K562 (cell line): ENCODE data around the gene SLC38A10. TPM values are rescaled to one million over a fixed set of nuclear protein-coding genes. Genes with fewer than 3 reads are reported as not detected.

Experiments
- BDP1 ChIP-seq: IDR thresholded peaks from 3 replicates; pipeline ENCODE4 v1.6.1; 2011; ENCODE audit not compliant: insufficient read length, insufficient read depth
- BRF2 ChIP-seq: IDR thresholded peaks from 3 replicates; pipeline ENCODE4 v1.6.1; 2011; ENCODE audit warnings: borderline replicate concordance, mild to moderate bottlenecking; ENCODE audit not compliant: insufficient read length, insufficient read depth
- CHD1 ChIP-seq: fragments of 200-600 bp; sonication (generic); IDR thresholded peaks from one replicate; pipeline ENCODE4 v1.6.1; 2012; ENCODE audit warnings: mild to moderate bottlenecking, moderate library complexity, low read length, inconsistent platforms
- EGR1 ChIP-seq: fragments of 450-650 bp; conservative IDR thresholded peaks from 2 replicates; pipeline ENCODE4 v1.6.1; 2017; ENCODE audit warnings: mild to moderate bottlenecking
- EHMT2 ChIP-seq: fragments of 450-650 bp; IDR thresholded peaks from 2 replicates; pipeline ENCODE4 v1.6.1; 2018; ENCODE audit warnings: antibody characterized with exemption
- ETS2 ChIP-seq: IDR thresholded peaks from 2 replicates; pipeline ENCODE4 v1.6.1; 2016; ENCODE audit warnings: borderline replicate concordance, missing genetic modification characterization, mild to moderate bottlenecking, moderate library complexity, missing compliant biosample characterization; ENCODE audit not compliant: poor library complexity, severe bottlenecking
- ETV1 ChIP-seq: fragments of 450-650 bp; conservative IDR thresholded peaks from 2 replicates; pipeline ENCODE4 v1.6.1; 2016; ENCODE audit warnings: missing genetic modification characterization, control low read depth, low read depth, missing compliant biosample characterization
- GTF2F1 ChIP-seq: IDR thresholded peaks from 2 replicates; pipeline ENCODE4 v1.6.1; 2011; ENCODE audit warnings: low read depth, low read length, improper control_type of control experiment
- JUN ChIP-seq, 2 experiments: sonication (generic) in 1 of 2; formaldehyde crosslinking in 1 of 2; IDR thresholded peaks; 2 replicates each; pipeline versions ENCODE4 v1.6.1 to v1.8.0; 2012 to 2022; ENCODE audit warnings: borderline replicate concordance in 2 of 2, mild to moderate bottlenecking in 2 of 2, improper control_type of control experiment in 1 of 2, low read depth in 1 of 2, low read length in 1 of 2, missing genetic modification reagents in 1 of 2
- KAT8 ChIP-seq: fragments of 450-650 bp; IDR thresholded peaks from 2 replicates; pipeline ENCODE4 v1.6.1; 2016; ENCODE audit warnings: low read depth, mild to moderate bottlenecking
- KLF10 ChIP-seq: fragments of 250-450 bp; sonication (Bioruptor Pico); IDR thresholded peaks from 2 replicates; pipeline ENCODE4 v1.6.1; 2021; ENCODE audit warnings: matching md5 sums
- LARP7 ChIP-seq: fragments of 450-650 bp; IDR thresholded peaks from 2 replicates; pipeline ENCODE4 v1.6.1; 2016
- LEF1 ChIP-seq: fragments of 450-650 bp; IDR thresholded peaks from 2 replicates; pipeline ENCODE4 v1.6.1; 2016; ENCODE audit warnings: mild to moderate bottlenecking
- MAX ChIP-seq: sonication (generic); formaldehyde crosslinking; IDR thresholded peaks from 2 replicates; pipeline ENCODE4 v1.9.0; 2022; ENCODE audit warnings: mild to moderate bottlenecking, missing genetic modification reagents
- NFE2 ChIP-seq: IDR thresholded peaks from 2 replicates; pipeline ENCODE4 v1.6.1; 2014; ENCODE audit warnings: antibody characterized with exemption, low read depth
- PBX2 ChIP-seq, 2 experiments: IDR thresholded peaks in 1 of 2; conservative IDR thresholded peaks in 1 of 2; 2 replicates each; pipeline ENCODE4 v1.6.1; 2016; ENCODE audit warnings: low read depth in 2 of 2, mild to moderate bottlenecking in 1 of 2, missing compliant biosample characterization in 1 of 2, missing genetic modification characterization in 1 of 2, moderate library complexity in 1 of 2
- PCBP2 ChIP-seq: fragments of 200-400 bp; formaldehyde crosslinking; IDR thresholded peaks from 2 replicates; pipeline ENCODE4 v1.6.1; 2018; ENCODE audit warnings: low read length, low read depth, mild to moderate bottlenecking, moderate library complexity; ENCODE audit not compliant: poor library complexity, severe bottlenecking
- PKNOX1 ChIP-seq: fragments of 450-650 bp; IDR thresholded peaks from 2 replicates; pipeline ENCODE4 v1.6.1; 2016
- POLR2H ChIP-seq: IDR thresholded peaks from 2 replicates; pipeline ENCODE4 v1.6.1; 2016; ENCODE audit warnings: missing genetic modification characterization, low read depth, mild to moderate bottlenecking, control low read depth, missing compliant biosample characterization, moderate library complexity
- RBM15 ChIP-seq: fragments of 200-400 bp; formaldehyde crosslinking; IDR thresholded peaks from 2 replicates; pipeline ENCODE4 v1.6.1; 2018; ENCODE audit warnings: mild to moderate bottlenecking, low read length, moderate library complexity; ENCODE audit not compliant: insufficient read depth
- RBM25 ChIP-seq: fragments of 200-400 bp; formaldehyde crosslinking; IDR thresholded peaks from 2 replicates; pipeline ENCODE4 v1.6.1; 2018; ENCODE audit warnings: low read length, low read depth, moderate library complexity; ENCODE audit not compliant: severe bottlenecking
- ZNF589 ChIP-seq: fragments of 200-800 bp; sonication (Bioruptor generic); IDR thresholded peaks from 2 replicates; pipeline ENCODE4 v1.6.1; 2016; ENCODE audit warnings: low read depth, missing genetic modification characterization, missing compliant biosample characterization
- ZNF778 ChIP-seq: fragments of 450-650 bp; formaldehyde crosslinking; IDR thresholded peaks from 2 replicates; pipeline ENCODE4 v1.4.0; 2020; ENCODE audit warnings: mild to moderate bottlenecking, moderate library complexity
- polyA plus RNA-seq, 8 experiments: library from polyadenylated mRNA; depleted of rRNA in 4 of 8; stranded (reverse) in 5 of 8; unstranded in 3 of 8; fragments of >200 nt; fragmentation: Nextera tagmentation in 2 of 8; fragmentation: Illumina TruSeq in 1 of 8; extraction: Ambion mirVana in 2 of 8; extraction: Trizol in 1 of 8; gene quantifications; 2 replicates each; pipeline versions ENCODE4 v1.2.1 to v1.2.3, GENCODE V29; 2011 to 2014; ENCODE audit warnings: inconsistent platforms in 1 of 8, missing spikeins in 1 of 8
- total RNA-seq, 7 experiments: library from RNA; depleted of rRNA in 6 of 7; stranded (reverse); fragments of >200 nt in 6 of 7; fragmentation: Illumina TruSeq in 2 of 7; extraction: Trizol in 2 of 7; gene quantifications; 2 replicates each; pipeline versions ENCODE4 v1.2.1 to v1.2.3, GENCODE V29; 2011 to 2021; ENCODE audit warnings: low replicate concordance in 1 of 7

SLC38A10 gene
- total and polyA plus RNA-seq, 9 of the 15 experiments (the other 6 are each of a cell fraction or from before 2014, with no cell fraction given): 0.45 to 54.2 (median 13.8) TPM

- no peak for TF ChIP-seq BRF2
- no peak for TF ChIP-seq KAT8
- TF ChIP-seq RBM25: no peak
- no peak for TF ChIP-seq LEF1
- TF ChIP-seq CHD1: no peak
- TF ChIP-seq ZNF589 (CRISPR knock-in tag): no peak
- TF ChIP-seq GTF2F1: no peak
- TF ChIP-seq MAX (CRISPR knock-in tag): no peak
- no peak for TF ChIP-seq KLF10
- TF ChIP-seq PBX2 (CRISPR knock-in tag; IDR thresholded peaks at IDR 0.05; ENCODE audit: low read depth): no peak
- TF ChIP-seq PBX2 (tag; conservative IDR thresholded peaks at IDR 0.05; ENCODE audit: low read depth): no peak
- TF ChIP-seq ETV1 (tag): no peak
- no peak for TF ChIP-seq NFE2
- no peak for TF ChIP-seq RBM15
- no peak for TF ChIP-seq BDP1
- TF ChIP-seq PCBP2: no peak
- no peak for TF ChIP-seq LARP7
- TF ChIP-seq POLR2H: no peak
- TF ChIP-seq PKNOX1: no peak
- TF ChIP-seq JUN (IDR thresholded peaks at IDR 0.05; ENCODE audit: borderline replicate concordance, low read depth, low read length): peak; percentile 37; the same call in 1 of the 2 replicates
- no peak for TF ChIP-seq JUN (CRISPR knock-in tag; IDR thresholded peaks at IDR 0.05; ENCODE audit: borderline replicate concordance)
- no peak for TF ChIP-seq ZNF778
- peak; percentile 70 for TF ChIP-seq EGR1
- no peak for TF ChIP-seq EHMT2
- no peak for TF ChIP-seq ETS2 (tag)
Measured at GRCh38 chr17:81328978-81329926, 34.1 kb upstream of the SLC38A10 start (continued).
